Nephron (organoid): ENCODE measurements around the gene PHC1.

Source experiments
- H3K27ac Mint-ChIP-seq, 3 experiments: 2 replicates each; pipeline ENCODE4 v1.8.0; 2020; ENCODE audit warnings: mixed read lengths in 3 of 3, mild to moderate bottlenecking in 2 of 3, moderate library complexity in 1 of 3
- H3K27me3 Mint-ChIP-seq: 2 replicates; pipeline ENCODE4 v1.8.0; 2021; ENCODE audit warnings: low read depth, mild to moderate bottlenecking, moderate library complexity, mixed read lengths
- H3K36me3 Mint-ChIP-seq: 2 replicates; pipeline ENCODE4 v1.8.0; 2020; ENCODE audit warnings: low read depth, mixed read lengths
- H3K4me1 Mint-ChIP-seq: 2 replicates; pipeline ENCODE4 v1.8.0; 2020; ENCODE audit warnings: mixed read lengths
- H3K4me3 Mint-ChIP-seq, 3 experiments: 2 replicates each; pipeline ENCODE4 v1.8.0; 2020; ENCODE audit warnings: mild to moderate bottlenecking in 3 of 3, mixed read lengths in 3 of 3, moderate library complexity in 2 of 3
- H3K9me3 Mint-ChIP-seq: 2 replicates; pipeline ENCODE4 v1.8.0; 2020; ENCODE audit warnings: mixed read lengths
- CTCF ChIP-seq, 3 experiments: fragments of 200-600 bp; sonication (generic); IDR thresholded peaks; one replicate each; pipeline ENCODE4 v1.5.0; 2021; ENCODE audit warnings: antibody characterized with exemption in 3 of 3; ENCODE audit not compliant: unreplicated experiment in 3 of 3

Gene PHC1

GRCh38 chr12:8949342-8950220 is 35.3 kb downstream of the PHC1 start, which contains the start of gene M6PR:
TSS of gene M6PR (minus strand) at chr12:8949645. CDS start at chr12:8946404, 3,241 bp downstream.
- Mint-ChIP-seq H3K27ac (peak within 1 kb of the TSS; percentile 94 to 99 (median 95)), H3K27me3 (peaks cover 3% of the 10 kb centered on the region), H3K4me1 (peaks cover 24% of the 10 kb centered on the region), H3K36me3 (peaks cover 36% of the 10 kb centered on the region), H3K4me3 (peak within 1 kb of the TSS; percentile 97 to 99 (median 98)), H3K9me3 (peaks cover 4% of the 10 kb centered on the region)
- peak; percentile 20 to 46 (median 44) for TF ChIP-seq CTCF (IDR thresholded peaks at IDR 0.05; ENCODE audit: unreplicated experiment in 3 of 3)

DNA sequence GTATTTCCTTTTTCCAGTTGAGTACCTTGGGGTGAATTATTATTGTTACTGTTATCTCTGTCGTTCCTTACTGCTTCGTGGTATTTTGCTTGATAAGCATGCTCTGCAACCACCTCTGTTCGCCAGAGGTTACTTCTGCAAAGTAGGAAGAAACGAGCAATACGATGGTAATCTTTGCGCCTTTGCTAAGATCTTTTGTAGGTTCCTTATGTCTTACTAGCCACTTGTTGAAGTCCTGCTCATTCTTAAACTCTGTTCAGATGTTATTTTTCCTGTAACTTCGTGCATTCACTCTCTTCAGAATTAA is 35.9 kb downstream of the PHC1 start:
- peaks cover 31% of the 10 kb centered on the region for H3K36me3 Mint-ChIP-seq
- peaks cover 3% of the 10 kb centered on the region for H3K27me3 Mint-ChIP-seq
- TF ChIP-seq CTCF (IDR thresholded peaks at IDR 0.05; ENCODE audit: unreplicated experiment in 3 of 3), result peak in 1 of 3 experiments; percentile 1
- peak overlapping the region; percentile 97 to 99 (median 98) for H3K4me3 Mint-ChIP-seq
- peaks cover 24% of the 10 kb centered on the region for H3K4me1 Mint-ChIP-seq
- peaks cover 4% of the 10 kb centered on the region for H3K9me3 Mint-ChIP-seq
- H3K27ac Mint-ChIP-seq, result peak overlapping the region; percentile 94 to 99 (median 95)

DNA sequence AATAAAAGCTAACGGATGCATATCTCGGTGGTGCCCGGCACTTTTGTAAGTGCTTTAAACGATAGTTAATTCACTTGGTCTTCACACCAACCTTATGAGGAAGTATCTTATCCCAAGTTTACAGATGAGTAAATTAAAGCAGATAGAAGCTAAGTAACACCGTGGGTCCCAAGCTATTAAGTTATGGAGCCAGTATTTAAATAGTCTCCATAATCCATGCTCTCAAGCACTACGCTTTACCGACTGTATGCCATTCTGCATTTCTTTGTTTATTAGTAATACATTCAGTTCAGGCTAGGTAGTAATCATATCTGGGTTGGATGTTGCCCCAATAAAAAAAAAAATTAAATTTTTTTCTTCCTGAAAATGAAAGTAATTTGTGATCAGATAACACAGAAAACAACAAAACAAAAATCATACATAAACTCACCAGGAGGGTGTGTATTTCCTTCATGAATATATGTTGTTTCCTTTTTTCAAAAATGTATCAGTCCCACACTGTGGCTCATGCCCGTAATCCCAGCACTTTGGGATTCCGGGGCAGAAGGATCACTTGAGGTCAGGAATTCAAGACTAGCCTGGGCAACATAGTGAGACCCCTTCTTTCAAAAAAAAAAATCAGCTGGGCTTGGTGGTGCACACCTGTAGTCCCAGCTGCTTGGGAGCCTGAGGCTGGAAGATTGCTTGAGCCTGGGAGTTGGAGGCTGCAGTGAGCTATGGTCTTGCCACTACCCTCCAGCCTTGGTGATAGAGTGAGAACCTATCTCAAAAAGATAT is 36.6 kb downstream of the PHC1 start:
- Mint-ChIP-seq H3K36me3 (peaks cover 26% of the 10 kb centered on the region), H3K4me1 (peaks cover 24% of the 10 kb centered on the region), H3K27ac (peak overlapping the region; percentile 94 to 99 (median 95)), H3K9me3 (peaks cover 4% of the 10 kb centered on the region), H3K27me3 (peaks cover 3% of the 10 kb centered on the region), H3K4me3 (peak overlapping the region; percentile 97 to 99 (median 98))
- TF ChIP-seq CTCF (IDR thresholded peaks at IDR 0.05; ENCODE audit: unreplicated experiment in 3 of 3), result no peak

DNA sequence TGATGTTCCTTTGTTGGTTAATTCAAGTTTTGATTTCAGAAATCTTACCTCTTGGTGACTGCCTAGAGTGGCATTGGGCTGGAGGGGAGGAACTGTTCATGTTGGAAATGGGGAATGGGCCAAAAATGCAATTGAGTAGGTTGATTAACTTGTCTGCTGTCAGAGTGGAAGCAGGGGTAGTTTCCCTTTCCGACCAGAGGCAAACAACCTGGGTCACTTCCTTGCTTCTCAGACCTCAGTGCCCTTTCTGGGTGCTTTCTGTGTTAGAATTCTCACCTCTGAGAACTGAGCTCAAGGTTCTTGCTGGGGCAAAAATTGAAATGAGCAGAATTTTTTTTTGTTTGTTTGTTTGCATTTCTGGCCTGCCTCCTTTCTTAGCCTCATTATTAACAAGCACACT is 37.4 kb downstream of the PHC1 start:
- Mint-ChIP-seq H3K4me1 (peaks cover 22% of the 10 kb centered on the region), H3K36me3 (peaks cover 21% of the 10 kb centered on the region), H3K9me3 (peaks cover 4% of the 10 kb centered on the region), H3K27ac (no peak overlapping the region), H3K4me3 (peak overlapping the region; percentile 34 to 73 (median 38)), H3K27me3 (peaks cover 3% of the 10 kb centered on the region)
- TF ChIP-seq CTCF (IDR thresholded peaks at IDR 0.05; ENCODE audit: unreplicated experiment in 3 of 3), result no peak

DNA sequence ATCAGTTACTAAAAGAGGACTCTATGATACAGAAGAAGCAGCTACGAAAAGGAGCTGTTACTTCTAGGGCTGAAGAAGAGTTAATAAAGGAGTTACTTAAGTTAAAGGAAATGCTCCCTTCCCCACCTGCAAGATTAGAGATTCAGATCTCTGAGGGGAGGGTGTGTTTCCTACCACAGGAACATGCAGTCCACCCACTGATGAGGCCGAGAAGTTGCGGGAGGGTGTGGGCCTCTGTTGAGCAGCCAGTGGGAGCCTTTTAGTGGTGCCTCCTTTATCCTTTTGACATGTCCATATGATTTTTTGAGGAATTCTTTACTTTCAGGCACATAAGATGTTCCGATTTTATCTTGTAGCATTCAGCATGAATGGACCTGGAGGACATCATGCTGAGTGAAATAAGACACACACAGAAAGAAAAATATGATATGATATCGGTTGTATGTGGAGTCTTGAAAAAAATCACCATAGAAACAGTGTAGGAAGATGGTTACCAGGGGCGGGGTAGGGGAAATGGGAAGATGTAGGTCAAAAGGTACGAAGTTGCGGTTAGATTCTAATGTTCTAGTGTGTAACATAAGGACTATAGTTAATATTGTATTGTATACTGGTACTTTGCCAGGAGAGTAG is 39.6 kb downstream of the PHC1 start:
- Mint-ChIP-seq H3K27ac (no peak overlapping the region), H3K9me3 (peaks cover 4% of the 10 kb centered on the region), H3K4me3 (no peak overlapping the region), H3K4me1 (peaks cover 5% of the 10 kb centered on the region), H3K27me3 (peaks cover 3% of the 10 kb centered on the region), H3K36me3 (peaks cover 20% of the 10 kb centered on the region)
- TF ChIP-seq CTCF (IDR thresholded peaks at IDR 0.05; ENCODE audit: unreplicated experiment in 3 of 3), result no peak
